Peyer's patch (tissue), 4 donors: Measurements from ENCODE around the gene SPRY1. TPM values are rescaled to one million over a fixed set of nuclear protein-coding genes. Genes with fewer than 3 reads are reported as not detected.

Source experiments
- DNase-seq, 3 donors: peaks; one replicate each; pipeline ENCODE4 v3.0.0-alpha.2; 2017 to 2019
- H3K27ac ChIP-seq, 4 donors: fragments of 200-600 bp; sonication (generic); one replicate each; pipeline ENCODE4 v1.5.1; 2016 to 2019
- H3K27me3 ChIP-seq, 2 donors: fragments of 200-600 bp; sonication (generic); one replicate each; pipeline ENCODE4 v1.5.1; 2019
- H3K36me3 ChIP-seq, 3 donors: fragments of 200-600 bp; sonication (generic); one replicate each; pipeline ENCODE4 v1.5.1; 2016 to 2019
- H3K4me1 ChIP-seq, 4 donors: fragments of 200-600 bp; sonication (generic); one replicate each; pipeline ENCODE4 v1.5.1; 2016 to 2019
- H3K4me3 ChIP-seq, 4 donors: fragments of 200-600 bp; sonication (generic); 1 replicate in 3 of 4; 2 replicates in 1 of 4; pipeline ENCODE4 v1.5.1; 2016 to 2019; ENCODE audit warnings: mild to moderate bottlenecking in 1 of 4
- H3K9me3 ChIP-seq, 4 donors: fragments of 200-600 bp; sonication (generic); one replicate each; pipeline ENCODE4 v1.5.1; 2016 to 2019; ENCODE audit warnings: mild to moderate bottlenecking in 1 of 4
- POLR2A ChIP-seq, 2 donors: fragments of 450-650 bp; IDR thresholded peaks; one replicate each; pipeline ENCODE4 v1.5.1; 2017; ENCODE audit warnings: antibody characterized with exemption in 2 of 2, mild to moderate bottlenecking in 2 of 2, moderate library complexity in 2 of 2
- total RNA-seq, 4 donors: library from RNA; depleted of rRNA; stranded (reverse); fragments of >200 nt; gene quantifications; one replicate each; pipeline ENCODE4 v1.1.0, GENCODE V29; 2016
- TF ChIP-seq, protein P1 (sequence below), 6 experiments: fragments of 450-650 bp in 4 of 6; fragments of 200-600 bp in 2 of 6; sonication (generic) in 1 of 6; IDR thresholded peaks; one replicate each; pipeline ENCODE4 v1.5.1; 2017 to 2019; ENCODE audit warnings: antibody characterized with exemption in 6 of 6, mild to moderate bottlenecking in 3 of 6, moderate library complexity in 1 of 6

SPRY1 gene
- total RNA-seq, 4 donors from 2014 or later, result 10.7 to 43.7 (median 39.8) TPM

DNA sequence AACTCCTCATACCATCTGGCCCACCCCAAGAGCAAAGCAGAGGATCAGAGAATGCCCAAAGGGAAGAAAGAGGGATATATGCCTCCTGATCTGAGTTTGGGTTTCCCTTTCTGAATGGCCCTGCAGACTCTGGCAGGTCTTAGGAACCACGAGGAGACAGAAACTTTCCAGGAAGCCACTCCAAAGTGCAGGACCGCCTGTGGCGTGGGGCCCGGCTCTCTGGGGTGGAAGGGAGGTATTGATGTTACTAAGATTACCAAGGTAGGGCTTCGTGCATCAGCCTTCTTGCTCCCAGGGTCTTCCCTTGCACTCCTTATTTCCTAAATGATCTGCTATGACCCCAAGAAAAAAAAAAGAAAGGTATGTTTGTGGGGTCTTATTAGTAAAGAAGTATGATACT is 41.9 kb upstream of the SPRY1 start:
- no peak overlapping the region for H3K27ac ChIP-seq

DNA sequence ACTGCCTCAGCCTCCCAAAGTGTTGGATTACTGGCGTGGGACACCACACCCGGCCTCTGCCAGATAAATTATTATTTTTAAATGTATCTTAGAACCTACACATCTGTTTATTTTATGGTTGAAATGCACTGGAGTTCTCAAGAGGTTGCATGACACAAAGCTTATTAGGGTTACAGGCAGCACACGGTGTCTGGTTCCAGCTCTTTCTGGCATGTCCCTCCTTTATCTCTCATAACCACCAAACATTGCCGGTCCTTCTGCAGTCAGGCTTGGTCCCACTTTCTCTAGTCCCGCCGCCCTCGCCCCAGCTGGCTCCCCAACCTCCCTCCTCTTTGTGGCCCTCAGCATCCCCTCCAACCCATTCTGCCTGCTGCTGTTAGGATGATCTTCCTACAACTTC is 39.7 kb upstream of the SPRY1 start:
- TF ChIP-seq POLR2A (IDR thresholded peaks at IDR 0.05), result no peak
- TF ChIP-seq, protein P1, sequence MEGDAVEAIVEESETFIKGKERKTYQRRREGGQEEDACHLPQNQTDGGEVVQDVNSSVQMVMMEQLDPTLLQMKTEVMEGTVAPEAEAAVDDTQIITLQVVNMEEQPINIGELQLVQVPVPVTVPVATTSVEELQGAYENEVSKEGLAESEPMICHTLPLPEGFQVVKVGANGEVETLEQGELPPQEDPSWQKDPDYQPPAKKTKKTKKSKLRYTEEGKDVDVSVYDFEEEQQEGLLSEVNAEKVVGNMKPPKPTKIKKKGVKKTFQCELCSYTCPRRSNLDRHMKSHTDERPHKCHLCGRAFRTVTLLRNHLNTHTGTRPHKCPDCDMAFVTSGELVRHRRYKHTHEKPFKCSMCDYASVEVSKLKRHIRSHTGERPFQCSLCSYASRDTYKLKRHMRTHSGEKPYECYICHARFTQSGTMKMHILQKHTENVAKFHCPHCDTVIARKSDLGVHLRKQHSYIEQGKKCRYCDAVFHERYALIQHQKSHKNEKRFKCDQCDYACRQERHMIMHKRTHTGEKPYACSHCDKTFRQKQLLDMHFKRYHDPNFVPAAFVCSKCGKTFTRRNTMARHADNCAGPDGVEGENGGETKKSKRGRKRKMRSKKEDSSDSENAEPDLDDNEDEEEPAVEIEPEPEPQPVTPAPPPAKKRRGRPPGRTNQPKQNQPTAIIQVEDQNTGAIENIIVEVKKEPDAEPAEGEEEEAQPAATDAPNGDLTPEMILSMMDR (IDR thresholded peaks at IDR 0.05), result no peak
- no peaks in the 10 kb centered on the region for H3K27me3 ChIP-seq
- no peak for DNase-seq
- no peak overlapping the region for H3K4me3 ChIP-seq
- no peaks in the 10 kb centered on the region for H3K4me1 ChIP-seq
- H3K36me3 ChIP-seq, result no peaks in the 10 kb centered on the region
- H3K9me3 ChIP-seq, result no peaks in the 10 kb centered on the region
- H3K27ac ChIP-seq, result no peak overlapping the region

More for the DNA sequence above, 41.9 kb upstream of the SPRY1 start:
- TF ChIP-seq, protein P1 (IDR thresholded peaks at IDR 0.05), result no peak
- TF ChIP-seq POLR2A (IDR thresholded peaks at IDR 0.05), result no peak
- Histone ChIP-seq H3K4me1 (no peaks in the 10 kb centered on the region), H3K9me3 (no peaks in the 10 kb centered on the region), H3K27me3 (no peaks in the 10 kb centered on the region), H3K36me3 (no peaks in the 10 kb centered on the region), H3K4me3 (no peak overlapping the region)
- no peak for DNase-seq

DNA sequence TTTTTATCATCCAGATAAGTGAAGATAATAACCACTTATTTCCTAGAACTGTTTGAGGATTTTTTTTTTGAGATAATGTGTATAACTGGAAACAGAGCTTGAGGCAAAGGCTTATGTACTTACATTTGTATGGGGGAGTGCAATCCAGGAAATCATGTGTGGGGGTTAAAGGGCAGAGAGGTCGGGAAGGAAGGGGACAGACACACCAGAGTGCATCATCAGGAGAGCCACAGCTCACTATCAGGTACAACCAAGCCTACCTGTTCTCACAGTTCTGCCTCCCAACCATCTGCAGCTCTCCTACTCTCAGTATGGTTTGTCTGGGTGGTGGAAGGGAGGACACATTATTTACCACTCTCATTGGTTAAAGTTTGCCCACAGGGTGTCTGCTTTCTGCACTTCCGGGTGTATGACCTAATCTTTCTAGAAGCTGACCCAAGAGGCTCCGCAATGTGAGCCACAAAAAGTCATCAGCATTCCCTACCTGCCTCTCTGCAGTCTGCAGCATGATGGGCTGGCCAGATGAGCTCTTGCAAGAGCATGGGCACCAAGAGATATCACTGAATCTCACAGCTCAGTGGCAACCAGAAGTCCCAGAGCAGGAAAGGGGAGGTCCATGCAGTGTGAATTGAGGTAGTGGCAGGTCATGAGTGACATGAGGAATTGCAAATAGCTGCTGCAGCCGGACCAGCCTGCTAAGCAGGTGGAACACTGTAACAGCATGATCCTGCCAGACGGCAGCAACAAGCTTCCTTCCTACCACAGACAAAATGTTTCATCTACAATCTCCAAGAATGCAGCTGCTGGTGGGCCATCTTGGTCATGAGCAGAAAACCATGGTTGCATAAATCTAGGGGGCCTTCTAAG is 36.9 kb upstream of the SPRY1 start:
- H3K27me3 ChIP-seq, result no peaks in the 10 kb centered on the region
- H3K4me1 ChIP-seq, result no peaks in the 10 kb centered on the region
- H3K27ac ChIP-seq, result no peak overlapping the region
- DNase-seq, result no peak
- H3K4me3 ChIP-seq, result no peak overlapping the region
- H3K36me3 ChIP-seq, result no peaks in the 10 kb centered on the region
- no peaks in the 10 kb centered on the region for H3K9me3 ChIP-seq
- no peak for TF ChIP-seq POLR2A (IDR thresholded peaks at IDR 0.05)
- TF ChIP-seq, protein P1 (IDR thresholded peaks at IDR 0.05), result no peak

DNA sequence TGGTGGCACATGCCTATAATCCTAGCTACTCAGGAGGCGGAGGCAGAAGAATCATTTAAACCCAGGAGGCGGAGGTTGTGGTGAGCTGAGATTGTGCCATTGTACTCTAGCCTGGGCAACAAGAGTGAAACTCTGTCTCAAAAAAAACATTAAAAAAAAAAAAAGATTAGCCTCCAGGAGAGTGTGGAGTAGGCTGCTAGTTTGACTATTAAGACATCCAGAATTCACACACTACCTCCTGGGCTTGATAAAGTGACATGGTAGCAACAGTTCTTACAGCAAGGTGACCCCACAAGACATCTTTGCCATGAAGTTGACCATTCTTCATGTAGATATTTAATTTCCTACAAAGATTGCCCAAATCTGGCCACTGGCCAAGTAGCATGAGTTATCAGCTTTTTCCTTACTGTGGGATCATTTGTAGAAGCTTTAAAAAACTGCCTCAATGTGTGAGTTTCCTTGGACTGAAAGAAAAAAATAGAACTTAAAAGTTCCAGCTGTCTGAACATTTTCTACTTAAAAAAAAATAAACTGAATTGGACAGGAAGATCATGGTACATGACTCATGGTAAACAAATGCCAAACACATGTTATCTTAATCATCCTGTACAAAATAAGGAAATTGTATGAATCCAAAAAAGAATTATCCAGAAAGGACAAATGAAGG is 35.3 kb upstream of the SPRY1 start:
- TF ChIP-seq, protein P1 (IDR thresholded peaks at IDR 0.05), result no peak
- no peak for TF ChIP-seq POLR2A (IDR thresholded peaks at IDR 0.05)
- Histone ChIP-seq H3K36me3 (no peaks in the 10 kb centered on the region), H3K4me3 (no peak overlapping the region), H3K27ac (peak overlapping the region in 1 of 4 donors; percentile 10), H3K27me3 (no peaks in the 10 kb centered on the region), H3K9me3 (no peaks in the 10 kb centered on the region), H3K4me1 (no peaks in the 10 kb centered on the region)
- no peak for DNase-seq

DNA sequence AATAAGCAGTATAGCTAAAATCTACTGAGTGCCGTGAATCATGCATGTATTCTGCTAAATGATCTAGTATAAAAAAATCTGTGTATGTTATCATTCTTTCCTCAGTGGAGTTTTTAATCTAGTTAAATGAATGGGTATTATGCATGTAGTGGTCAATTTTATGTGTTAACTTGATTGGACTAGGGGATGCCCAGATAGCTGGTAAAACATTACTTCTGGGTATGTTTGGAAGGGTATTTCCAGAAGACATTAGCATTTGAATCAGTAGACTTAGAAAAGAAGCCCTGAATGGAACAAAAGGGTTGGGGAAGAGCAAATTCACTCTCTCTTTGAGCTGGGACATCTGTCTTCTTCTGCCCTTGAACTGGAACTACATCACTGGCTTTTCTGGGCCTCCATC is 34.5 kb upstream of the SPRY1 start:
- H3K27ac ChIP-seq, result no peak overlapping the region

More for the DNA sequence above, 34.5 kb upstream of the SPRY1 start:
- Histone ChIP-seq H3K36me3 (no peaks in the 10 kb centered on the region), H3K27me3 (no peaks in the 10 kb centered on the region), H3K4me3 (no peak overlapping the region), H3K4me1 (no peaks in the 10 kb centered on the region), H3K9me3 (no peaks in the 10 kb centered on the region)
- no peak for DNase-seq
- TF ChIP-seq POLR2A (IDR thresholded peaks at IDR 0.05), result no peak
- TF ChIP-seq, protein P1 (IDR thresholded peaks at IDR 0.05), result no peak
